Neural cell (in vitro differentiated cells): Measurements from ENCODE around the gene GRPR. TPM values are rescaled to one million over a fixed set of nuclear protein-coding genes. Genes with fewer than 3 reads are reported as not detected.
A peak's percentile ranks its signal among the peaks of the same experiment; 100 is the strongest.

Source experiments
- H2AFZ ChIP-seq: fragments of 200-600, 300-800 bp; sonication (generic), shearing (Covaris generic); 2 replicates; pipeline ENCODE4 v1.6.0; 2014; ENCODE audit warnings: low read depth, mild to moderate bottlenecking, antibody characterized with exemption, low read length, moderate library complexity
- H3F3A ChIP-seq: fragments of 200-600 bp; shearing (Covaris generic); 2 replicates; pipeline ENCODE4 v1.6.1; 2016; ENCODE audit warnings: mild to moderate bottlenecking, moderate library complexity, mixed read lengths, antibody characterized with exemption, low read length; ENCODE audit not compliant: insufficient read depth, poor library complexity, severe bottlenecking
- H3K27ac ChIP-seq: fragments of 200-600, 300-800 bp; sonication (generic), shearing (Covaris generic); 2 replicates; pipeline ENCODE4 v1.5.1; 2014; ENCODE audit warnings: mild to moderate bottlenecking, low read length, moderate library complexity
- H3K27me3 ChIP-seq: fragments of 300-800, 200-600 bp; sonication (generic), shearing (Covaris generic); 2 replicates; pipeline ENCODE4 v1.6.0; 2014; ENCODE audit warnings: mild to moderate bottlenecking, low read depth, low read length, moderate library complexity; ENCODE audit not compliant: insufficient read depth
- H3K36me3 ChIP-seq: fragments of 300-800, 200-600 bp; sonication (generic), shearing (Covaris generic); 2 replicates; pipeline ENCODE4 v1.5.1; 2014; ENCODE audit warnings: mild to moderate bottlenecking, antibody characterized with exemption, low read length, moderate library complexity; ENCODE audit not compliant: insufficient read depth
- H3K4me2 ChIP-seq: fragments of 300-800, 200-600 bp; sonication (generic), shearing (Covaris generic); 2 replicates; pipeline ENCODE4 v1.6.0; 2014; ENCODE audit warnings: mild to moderate bottlenecking, low read length
- H3K4me3 ChIP-seq: fragments of 300-800, 200-600 bp; sonication (generic), shearing (Covaris generic); 2 replicates; pipeline ENCODE4 v1.5.1; 2014; ENCODE audit warnings: mild to moderate bottlenecking, low read length, moderate library complexity
- H3K79me2 ChIP-seq: fragments of 200-600 bp; shearing (Covaris generic); replicated peaks from 2 replicates; pipeline ENCODE4 v1.6.0; 2014; ENCODE audit warnings: mild to moderate bottlenecking, low read length, moderate library complexity; ENCODE audit not compliant: insufficient read depth
- H3K9ac ChIP-seq: fragments of 300-800, 200-600 bp; sonication (generic), shearing (Covaris generic); 2 replicates; pipeline ENCODE4 v1.6.1; 2016; ENCODE audit warnings: mild to moderate bottlenecking, low read length, mixed read lengths
- H3K9me2 ChIP-seq: fragments of 200-600 bp; shearing (Covaris generic); 2 replicates; pipeline ENCODE4 v1.6.1; 2016; ENCODE audit warnings: mild to moderate bottlenecking, low read length, mixed read lengths; ENCODE audit not compliant: insufficient read depth
- H3K9me3 ChIP-seq: fragments of 200-600, 300-800 bp; sonication (generic), shearing (Covaris generic); 2 replicates; pipeline ENCODE4 v1.6.1; 2016; ENCODE audit warnings: mild to moderate bottlenecking, mixed run types, low read length, moderate library complexity, mixed read lengths
- H4K20me1 ChIP-seq: fragments of 200-600 bp; shearing (Covaris generic); 2 replicates; pipeline ENCODE4 v1.6.1; 2016; ENCODE audit warnings: mild to moderate bottlenecking, mixed run types; ENCODE audit not compliant: insufficient read depth
- EP300 ChIP-seq: fragments of 450-650 bp; conservative IDR thresholded peaks from 2 replicates; pipeline ENCODE4 v1.6.1; 2014; ENCODE audit warnings: antibody characterized with exemption, mild to moderate bottlenecking, moderate library complexity; ENCODE audit not compliant: poor library complexity, severe bottlenecking
- EZH2 ChIP-seq: fragments of 200-600, 300-800 bp; shearing (Covaris generic), sonication (generic); IDR thresholded peaks from 2 replicates; pipeline ENCODE4 v1.6.1; 2014; ENCODE audit warnings: antibody characterized with exemption, low read length, borderline replicate concordance, mild to moderate bottlenecking; ENCODE audit not compliant: insufficient read depth, poor library complexity, severe bottlenecking
- MXI1 ChIP-seq: fragments of 450-650 bp; conservative IDR thresholded peaks from 2 replicates; pipeline ENCODE4 v1.6.1; 2014; ENCODE audit warnings: antibody characterized with exemption, mild to moderate bottlenecking; ENCODE audit not compliant: poor library complexity, severe bottlenecking
- POLR2AphosphoS5 ChIP-seq: IDR thresholded peaks from 2 replicates; pipeline ENCODE4 v1.6.1; 2012
- RAD21 ChIP-seq: fragments of 450-650 bp; conservative IDR thresholded peaks from 2 replicates; pipeline ENCODE4 v1.6.1; 2014; ENCODE audit warnings: antibody characterized with exemption, mild to moderate bottlenecking, moderate library complexity
- SMC3 ChIP-seq: fragments of 450-650 bp; conservative IDR thresholded peaks from 2 replicates; pipeline ENCODE4 v1.6.1; 2014; ENCODE audit warnings: antibody characterized with exemption, mild to moderate bottlenecking, moderate library complexity; ENCODE audit not compliant: poor library complexity
- TAF1 ChIP-seq: IDR thresholded peaks from 2 replicates; pipeline ENCODE4 v1.6.1; 2012; ENCODE audit warnings: low read depth
- polyA minus RNA-seq: library from RNA; depleted of rRNA, polyadenylated mRNA; stranded (reverse); fragments of >200 nt; gene quantifications from 2 replicates; pipeline ENCODE4 v1.2.3, GENCODE V29; 2014
- polyA plus RNA-seq: library from polyadenylated mRNA; depleted of rRNA; stranded (reverse); fragments of >200 nt; gene quantifications from 2 replicates; pipeline ENCODE4 v1.2.3, GENCODE V29; 2014
- TF ChIP-seq, protein P1 (sequence below): fragments of 450-650 bp; IDR thresholded peaks from 2 replicates; pipeline ENCODE4 v1.5.1; 2014; ENCODE audit warnings: antibody characterized with exemption, mild to moderate bottlenecking, moderate library complexity; ENCODE audit not compliant: poor library complexity, severe bottlenecking
- TF ChIP-seq, protein P2 (sequence below): IDR thresholded peaks from 2 replicates; pipeline ENCODE4 v1.6.1; 2012; ENCODE audit warnings: borderline replicate concordance

The GRPR gene
- polyA plus RNA-seq (not detected in 2 replicates), polyA minus RNA-seq (0.24 TPM in 1 of 2 replicates, not detected in the other)

- no peak within 1 kb of the TSS for H3K4me2 ChIP-seq
- TF ChIP-seq, protein P1, sequence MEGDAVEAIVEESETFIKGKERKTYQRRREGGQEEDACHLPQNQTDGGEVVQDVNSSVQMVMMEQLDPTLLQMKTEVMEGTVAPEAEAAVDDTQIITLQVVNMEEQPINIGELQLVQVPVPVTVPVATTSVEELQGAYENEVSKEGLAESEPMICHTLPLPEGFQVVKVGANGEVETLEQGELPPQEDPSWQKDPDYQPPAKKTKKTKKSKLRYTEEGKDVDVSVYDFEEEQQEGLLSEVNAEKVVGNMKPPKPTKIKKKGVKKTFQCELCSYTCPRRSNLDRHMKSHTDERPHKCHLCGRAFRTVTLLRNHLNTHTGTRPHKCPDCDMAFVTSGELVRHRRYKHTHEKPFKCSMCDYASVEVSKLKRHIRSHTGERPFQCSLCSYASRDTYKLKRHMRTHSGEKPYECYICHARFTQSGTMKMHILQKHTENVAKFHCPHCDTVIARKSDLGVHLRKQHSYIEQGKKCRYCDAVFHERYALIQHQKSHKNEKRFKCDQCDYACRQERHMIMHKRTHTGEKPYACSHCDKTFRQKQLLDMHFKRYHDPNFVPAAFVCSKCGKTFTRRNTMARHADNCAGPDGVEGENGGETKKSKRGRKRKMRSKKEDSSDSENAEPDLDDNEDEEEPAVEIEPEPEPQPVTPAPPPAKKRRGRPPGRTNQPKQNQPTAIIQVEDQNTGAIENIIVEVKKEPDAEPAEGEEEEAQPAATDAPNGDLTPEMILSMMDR, result peak; percentile 75
- TF ChIP-seq RAD21 (peak; percentile 69), SMC3 (peak; percentile 75), EP300 (no peak)
- no peaks in the 10 kb centered on the region for H4K20me1 ChIP-seq
- no peaks in the 10 kb centered on the region for H3K9me2 ChIP-seq
- no peak within 1 kb of the TSS for H3K9ac ChIP-seq
- H3K9me3 ChIP-seq, result no peaks in the 10 kb centered on the region
- H3K27ac ChIP-seq, result no peak within 1 kb of the TSS
- H3K4me3 ChIP-seq, result no peak within 1 kb of the TSS
- H2AFZ ChIP-seq, result no peak within 1 kb of the TSS
- H3K79me2 ChIP-seq, result no peaks in the 10 kb centered on the region
- H3F3A ChIP-seq, result no peaks in the 10 kb centered on the region
- H3K36me3 ChIP-seq, result no peaks in the 10 kb centered on the region
- H3K27me3 ChIP-seq, result no peaks in the 10 kb centered on the region
Measured at GRCh38 chrX:16123222-16123786, at the start of gene GRPR. GRPR (plus strand) TSS chrX:16123565; CDS start chrX:16123954, 389 bp downstream.

DNA sequence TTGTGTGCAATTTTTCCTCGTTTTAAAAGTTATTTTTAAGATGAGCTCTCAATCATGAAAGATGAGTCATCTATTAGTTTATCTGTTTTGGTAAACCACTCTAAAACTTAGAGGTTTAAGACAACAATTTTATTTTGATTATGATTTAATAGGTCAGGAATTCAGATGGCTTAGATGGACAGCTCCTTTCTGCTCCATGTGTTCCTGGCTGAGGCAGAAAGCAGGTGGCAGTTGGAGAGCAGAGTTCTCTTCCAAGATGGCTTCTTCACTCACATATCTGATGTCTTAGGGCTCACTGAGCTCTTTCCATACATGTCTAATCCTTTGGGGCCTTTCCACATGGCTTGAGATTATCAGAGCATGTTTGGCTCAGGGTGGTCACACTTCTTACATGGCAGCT is 48.3 kb upstream of the GRPR start:
- no peak overlapping the region for H2AFZ ChIP-seq
- no peak overlapping the region for H3K4me2 ChIP-seq
- H3K36me3 ChIP-seq, result no peaks in the 10 kb centered on the region
- H3K27ac ChIP-seq, result no peak overlapping the region
- no peaks in the 10 kb centered on the region for H3K9me2 ChIP-seq
- no peak overlapping the region for H3K9ac ChIP-seq
- H3K4me3 ChIP-seq, result no peak overlapping the region
- H3F3A ChIP-seq, result no peaks in the 10 kb centered on the region
- H4K20me1 ChIP-seq, result no peaks in the 10 kb centered on the region
- TF ChIP-seq MXI1 (no peak), POLR2AphosphoS5 (no peak), EZH2 (no peak), TAF1 (no peak), RAD21 (no peak), EP300 (no peak), SMC3 (no peak)
- TF ChIP-seq, protein P2, sequence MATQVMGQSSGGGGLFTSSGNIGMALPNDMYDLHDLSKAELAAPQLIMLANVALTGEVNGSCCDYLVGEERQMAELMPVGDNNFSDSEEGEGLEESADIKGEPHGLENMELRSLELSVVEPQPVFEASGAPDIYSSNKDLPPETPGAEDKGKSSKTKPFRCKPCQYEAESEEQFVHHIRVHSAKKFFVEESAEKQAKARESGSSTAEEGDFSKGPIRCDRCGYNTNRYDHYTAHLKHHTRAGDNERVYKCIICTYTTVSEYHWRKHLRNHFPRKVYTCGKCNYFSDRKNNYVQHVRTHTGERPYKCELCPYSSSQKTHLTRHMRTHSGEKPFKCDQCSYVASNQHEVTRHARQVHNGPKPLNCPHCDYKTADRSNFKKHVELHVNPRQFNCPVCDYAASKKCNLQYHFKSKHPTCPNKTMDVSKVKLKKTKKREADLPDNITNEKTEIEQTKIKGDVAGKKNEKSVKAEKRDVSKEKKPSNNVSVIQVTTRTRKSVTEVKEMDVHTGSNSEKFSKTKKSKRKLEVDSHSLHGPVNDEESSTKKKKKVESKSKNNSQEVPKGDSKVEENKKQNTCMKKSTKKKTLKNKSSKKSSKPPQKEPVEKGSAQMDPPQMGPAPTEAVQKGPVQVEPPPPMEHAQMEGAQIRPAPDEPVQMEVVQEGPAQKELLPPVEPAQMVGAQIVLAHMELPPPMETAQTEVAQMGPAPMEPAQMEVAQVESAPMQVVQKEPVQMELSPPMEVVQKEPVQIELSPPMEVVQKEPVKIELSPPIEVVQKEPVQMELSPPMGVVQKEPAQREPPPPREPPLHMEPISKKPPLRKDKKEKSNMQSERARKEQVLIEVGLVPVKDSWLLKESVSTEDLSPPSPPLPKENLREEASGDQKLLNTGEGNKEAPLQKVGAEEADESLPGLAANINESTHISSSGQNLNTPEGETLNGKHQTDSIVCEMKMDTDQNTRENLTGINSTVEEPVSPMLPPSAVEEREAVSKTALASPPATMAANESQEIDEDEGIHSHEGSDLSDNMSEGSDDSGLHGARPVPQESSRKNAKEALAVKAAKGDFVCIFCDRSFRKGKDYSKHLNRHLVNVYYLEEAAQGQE, result no peak
- TF ChIP-seq, protein P1, result no peak
- H3K9me3 ChIP-seq, result no peaks in the 10 kb centered on the region
- H3K27me3 ChIP-seq, result no peaks in the 10 kb centered on the region
- H3K79me2 ChIP-seq, result no peaks in the 10 kb centered on the region
